H1 (cell line): ENCODE results near the gene RNF208. TPM values are rescaled to one million over a fixed set of nuclear protein-coding genes. Genes with fewer than 3 reads are reported as not detected.
A peak's percentile ranks its signal among the peaks of the same experiment; 100 is the strongest.

ENCODE experiments used
- CTCF ChIA-PET: fragments of 300-600 bp; sonication (Branson Sonifier 250); formaldehyde crosslinking; loops from one replicate; lab custom pipeline; 2021; ENCODE audit not compliant: partially characterized antibody; lab: Charles Lee
- POLR2A ChIA-PET: fragments of 300-600 bp; sonication (Branson Sonifier 250); formaldehyde crosslinking; loops from one replicate; lab custom pipeline; 2021; ENCODE audit warnings: inconsistent platforms; ENCODE audit not compliant: partially characterized antibody; lab: Charles Lee
- DNase-seq, 2 experiments: peaks; one replicate each; pipeline versions ENCODE4 v3.0.0 to v3.0.0-alpha.2; 2010 to 2022; ENCODE audit warnings: low spot score in 2 of 2, low read depth in 1 of 2, mixed read lengths in 1 of 2
- FAIRE-seq: peaks from 2 replicates; lab custom pipeline; 2011; peaks lifted over from hg19 to GRCh38; lab: Jason Lieb, UNC
- H2AFZ ChIP-seq: 2 replicates; pipeline ENCODE4 v1.8.1; 2012; ENCODE audit warnings: low read length, inconsistent platforms
- H2AK5ac ChIP-seq: 2 replicates; pipeline ENCODE4 v1.6.1; 2013; ENCODE audit warnings: low read depth, low read length
- H2BK120ac ChIP-seq: replicated peaks from 2 replicates; pipeline ENCODE3; 2013; ENCODE audit warnings: low read depth, low read length, inconsistent platforms
- H2BK12ac ChIP-seq: 2 replicates; pipeline ENCODE4 v1.6.1; 2013; ENCODE audit warnings: low read depth, low read length
- H2BK15ac ChIP-seq: 2 replicates; pipeline ENCODE4 v1.6.1; 2013; ENCODE audit warnings: low read length
- H2BK20ac ChIP-seq: 2 replicates; pipeline ENCODE4 v1.6.1; 2013; ENCODE audit warnings: low read length
- H2BK5ac ChIP-seq: 2 replicates; pipeline ENCODE4 v1.6.1; 2013; ENCODE audit warnings: low read depth, low read length
- H3K14ac ChIP-seq: 2 replicates; pipeline ENCODE4 v1.6.1; 2013; ENCODE audit warnings: inconsistent platforms; ENCODE audit not compliant: insufficient read length
- H3K18ac ChIP-seq: 2 replicates; pipeline ENCODE4 v1.6.1; 2013; ENCODE audit warnings: low read length; ENCODE audit errors: extremely low read depth
- H3K23ac ChIP-seq: 2 replicates; pipeline ENCODE4 v1.6.1; 2013; ENCODE audit warnings: inconsistent platforms; ENCODE audit not compliant: insufficient read length
- H3K23me2 ChIP-seq: 2 replicates; pipeline ENCODE4 v1.6.1; 2013; ENCODE audit warnings: low read depth, low read length
- H3K27ac ChIP-seq: 2 replicates; pipeline ENCODE4 v1.6.1; 2011; ENCODE audit warnings: low read depth, low read length, inconsistent platforms
- H3K27me3 ChIP-seq, 4 experiments: replicated peaks in 1 of 4; 1 replicate in 1 of 4; 2 replicates in 3 of 4; pipeline versions ENCODE4 v1.6.1 to v1.8.1; 2011 to 2013; ENCODE audit warnings: low read length in 3 of 4, mild to moderate bottlenecking in 3 of 4, inconsistent platforms in 2 of 4, mixed read lengths in 2 of 4, moderate library complexity in 1 of 4; ENCODE audit not compliant: control insufficient read depth in 3 of 4, insufficient read depth in 3 of 4; ENCODE audit errors: extremely low read depth in 1 of 4
- H3K36me3 ChIP-seq, 4 experiments: 2 replicates each; pipeline versions ENCODE4 v1.6.1 to v1.8.1; 2011 to 2013; ENCODE audit warnings: mild to moderate bottlenecking in 4 of 4, low read length in 3 of 4, moderate library complexity in 2 of 4, control low read depth in 1 of 4, inconsistent platforms in 1 of 4; ENCODE audit not compliant: insufficient read depth in 4 of 4, control insufficient read depth in 2 of 4
- H3K4ac ChIP-seq: replicated peaks from 2 replicates; pipeline ENCODE3; 2013; ENCODE audit warnings: low read length, low read depth, mixed read lengths, inconsistent platforms; ENCODE audit not compliant: insufficient read length
- H3K4me1 ChIP-seq, 4 experiments: replicated peaks in 1 of 4; 1 replicate in 1 of 4; 2 replicates in 3 of 4; pipeline versions ENCODE4 v1.6.1 to v1.8.1; 2011 to 2013; ENCODE audit warnings: low read length in 3 of 4, inconsistent platforms in 2 of 4, mixed read lengths in 1 of 4; ENCODE audit not compliant: insufficient read depth in 4 of 4, control insufficient read depth in 3 of 4
- H3K4me2 ChIP-seq, 2 experiments: 2 replicates each; pipeline versions ENCODE4 v1.6.1 to v1.8.1; 2011 to 2013; ENCODE audit warnings: low read depth in 2 of 2, low read length in 2 of 2, control low read depth in 1 of 2, inconsistent platforms in 1 of 2, mild to moderate bottlenecking in 1 of 2; ENCODE audit not compliant: insufficient read depth in 1 of 2
- H3K4me3 ChIP-seq, 4 experiments: fragments of 200-600, 300-600 bp in 1 of 4; sonication (generic), shearing (Covaris generic), sonication (Bioruptor Twin) in 1 of 4; 2 replicates each; pipeline versions ENCODE4 v1.5.1 to v1.8.1; 2011 to 2016; ENCODE audit warnings: low read length in 4 of 4, low read depth in 3 of 4, control low read depth in 2 of 4, inconsistent platforms in 2 of 4, mild to moderate bottlenecking in 2 of 4, mixed read lengths in 1 of 4, moderate library complexity in 1 of 4; ENCODE audit not compliant: insufficient read depth in 2 of 4; ENCODE audit errors: extremely low read depth in 1 of 4
- H3K56ac ChIP-seq: replicated peaks from 2 replicates; pipeline ENCODE3; 2013; ENCODE audit warnings: low read depth, mild to moderate bottlenecking, mixed read lengths, low read length, inconsistent platforms; ENCODE audit not compliant: insufficient read length
- H3K79me1 ChIP-seq: 2 replicates; pipeline ENCODE4 v1.6.1; 2013; ENCODE audit warnings: low read depth, low read length, control low read depth
- H3K79me2 ChIP-seq, 2 experiments: 2 replicates each; pipeline versions ENCODE4 v1.6.1 to v1.8.1; 2012 to 2013; ENCODE audit warnings: low read length in 2 of 2, mild to moderate bottlenecking in 2 of 2, inconsistent platforms in 1 of 2; ENCODE audit not compliant: insufficient read depth in 2 of 2, control insufficient read depth in 1 of 2
- H3K9ac ChIP-seq, 4 experiments: replicated peaks in 1 of 4; 1 replicate in 1 of 4; 2 replicates in 3 of 4; pipeline versions ENCODE4 v1.6.1 to v1.8.1; 2011 to 2013; ENCODE audit warnings: low read depth in 3 of 4, low read length in 3 of 4, control low read depth in 2 of 4, mild to moderate bottlenecking in 2 of 4, moderate library complexity in 2 of 4, inconsistent platforms in 1 of 4; ENCODE audit errors: extremely low read depth in 1 of 4
- H3K9me3 ChIP-seq, 2 experiments: 2 replicates each; pipeline versions ENCODE4 v1.6.1 to v1.8.1; 2012 to 2013; ENCODE audit warnings: mild to moderate bottlenecking in 2 of 2, moderate library complexity in 2 of 2, control low read depth in 1 of 2, inconsistent platforms in 1 of 2, low read depth in 1 of 2, low read length in 1 of 2, mixed read lengths in 1 of 2; ENCODE audit not compliant: insufficient read depth in 2 of 2
- H4K20me1 ChIP-seq, 2 experiments: replicated peaks in 1 of 2; 2 replicates each; pipeline versions ENCODE3 to v1.8.1; 2011 to 2013; ENCODE audit warnings: inconsistent platforms in 2 of 2, low read length in 2 of 2, mild to moderate bottlenecking in 1 of 2; ENCODE audit not compliant: insufficient read depth in 2 of 2, control insufficient read depth in 1 of 2
- H4K5ac ChIP-seq: 2 replicates; pipeline ENCODE4 v1.6.1; 2013; ENCODE audit warnings: low read length, low read depth, mixed read lengths, inconsistent platforms; ENCODE audit not compliant: insufficient read length
- H4K8ac ChIP-seq: 2 replicates; pipeline ENCODE4 v1.8.0; 2013; ENCODE audit warnings: mild to moderate bottlenecking, moderate library complexity, low read length, inconsistent platforms; ENCODE audit not compliant: insufficient read depth; ENCODE audit errors: extremely low read depth
- H4K91ac ChIP-seq: replicated peaks from 2 replicates; pipeline ENCODE3; 2013; ENCODE audit warnings: low read length, mixed read lengths, inconsistent platforms; ENCODE audit not compliant: insufficient read length
- HDAC6 ChIP-seq: IDR thresholded peaks from one replicate; pipeline ENCODE4 v1.7.1; 2012; ENCODE audit warnings: low read depth, mild to moderate bottlenecking, inconsistent platforms, low read length, moderate library complexity
- WGBS, 2 experiments: shearing (Covaris generic) in 1 of 2; methylation state at CpG; one replicate each; pipeline versions ENCODE4 v1.1.6 to v1.1.7; 2013 to 2015; ENCODE audit warnings: low lambda C conversion rate in 2 of 2, mixed read lengths in 2 of 2, inconsistent platforms in 1 of 2, low coverage in 1 of 2, missing lambda C conversion rate in 1 of 2; ENCODE audit not compliant: insufficient replicate concordance in 2 of 2, insufficient coverage in 1 of 2, insufficient read length in 1 of 2; ENCODE audit errors: extremely low coverage in 1 of 2, missing lambda C conversion rate in 1 of 2; 5-methylcytosine and 5-hydroxymethylcytosine counted together
- polyA plus RNA-seq, 7 experiments: library from polyadenylated mRNA; depleted of rRNA in 3 of 7; stranded (reverse) in 5 of 7; unstranded in 2 of 7; fragments of >200 nt in 5 of 7; fragments of 200-250 nt in 2 of 7; gene quantifications; 1 replicate in 5 of 7; 2 replicates in 1 of 7; 4 replicates in 1 of 7; pipeline versions ENCODE4 v1.2.1 to v1.2.3, GENCODE V29; 2011 to 2013; ENCODE audit warnings: missing spikeins in 2 of 7, mixed read lengths in 2 of 7
- total RNA-seq: library from RNA; stranded (reverse); fragmentation: NEBNext Ultra II Directional; extraction: Animal tissue kit (Norgen Biotek cat#: 25700); gene quantifications from 2 replicates; pipeline ENCODE4 v1.2.1, GENCODE V29; 2021

Gene RNF208
- total and polyA plus RNA-seq, 2 of the 8 experiments (the other 6 are each of a cell fraction or from before 2014, with no cell fraction given): 2.7 to 7.7 TPM

DNA sequence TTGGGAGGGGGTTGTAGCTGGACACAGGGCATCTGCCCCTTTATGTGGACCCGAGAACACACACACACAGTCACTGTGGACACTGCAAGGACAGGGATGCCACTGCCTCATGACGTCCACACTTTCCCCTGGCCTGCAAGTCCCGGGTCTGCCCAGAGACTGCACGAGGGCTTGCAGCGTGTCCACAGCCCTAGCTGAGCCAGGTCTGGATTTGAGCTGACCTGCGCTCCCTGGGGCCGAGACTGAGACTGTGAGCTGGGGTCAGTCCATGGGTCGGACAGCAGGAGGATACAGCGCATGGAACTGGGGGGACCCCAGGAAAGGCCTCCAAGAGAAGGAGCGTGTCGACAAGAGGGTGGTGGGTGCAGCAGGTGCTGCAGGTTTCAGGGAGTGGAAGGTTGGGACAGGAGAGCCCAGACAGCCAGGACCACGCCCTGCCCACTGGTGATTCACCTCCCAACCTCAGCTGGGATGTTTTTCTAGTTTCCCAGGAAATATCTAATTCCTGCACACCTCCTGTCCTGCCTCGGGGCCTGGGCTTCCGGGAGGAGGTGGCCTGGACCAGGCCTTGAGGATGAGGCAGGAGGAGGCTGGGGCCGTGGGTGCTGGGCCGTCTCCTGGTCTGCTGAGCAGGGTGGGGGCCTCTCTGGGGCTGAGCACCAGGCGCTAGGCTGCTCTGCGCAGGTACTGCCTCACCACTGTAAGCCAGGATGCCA is 4.5 kb upstream of the RNF208 start:
- no peak overlapping the region for H4K5ac ChIP-seq
- H3K79me1 ChIP-seq: no peaks in the 10 kb centered on the region
- peak overlapping the region; percentile 85 for H3K4ac ChIP-seq
- H2AFZ ChIP-seq: no peak overlapping the region
- CTCF ChIA-PET: interaction anchor here (1.0 to 20.2 kb wide), 25 partner anchors 10 to 438 kb away, joined by 3 to 204 read pairs (median 5); partner anchors contain the start of genes ANAPC2, LRRC26, NPDC1 and SAPCD2
- H4K8ac ChIP-seq: no peak overlapping the region; the same call in 1 of the 2 replicates
- peak overlapping the region; percentile 90 for H2BK5ac ChIP-seq
- H2BK120ac ChIP-seq: peak overlapping the region; percentile 33
- peak overlapping the region; percentile 46 for H3K56ac ChIP-seq
- no peaks in the 10 kb centered on the region for H3K36me3 ChIP-seq
- 0 out of 2 replicates have a peak overlapping the region, but pooled peaks have one; percentile 48 for H2BK20ac ChIP-seq
- FAIRE-seq (no peak), DNase-seq (no peak)
- peaks cover 0 to 23% (median 10%) of the 10 kb centered on the region in 4 experiments; a peak in 5 of 7 replicates for H3K4me1 ChIP-seq
- no peak overlapping the region; a peak in 1 of 7 replicates for H3K9ac ChIP-seq
- no peak overlapping the region for H3K14ac ChIP-seq
- H3K23me2 ChIP-seq: peaks cover 16% of the 10 kb centered on the region; the same call in 1 of the 2 replicates
- H4K91ac ChIP-seq: peak overlapping the region; percentile 91
- H3K23ac ChIP-seq: no peak overlapping the region
- H3K9me3 ChIP-seq: no peaks in the 10 kb centered on the region
- H3K27ac ChIP-seq: no peak overlapping the region
- no peaks in the 10 kb centered on the region for H4K20me1 ChIP-seq
- no peak overlapping the region for H3K4me2 ChIP-seq
- H2BK15ac ChIP-seq: peak overlapping the region; percentile 46; the same call in 1 of the 2 replicates
- H2AK5ac ChIP-seq: peak overlapping the region; percentile 70; the same call in 1 of the 2 replicates
- no peak for TF ChIP-seq HDAC6
- H2BK12ac ChIP-seq: peak overlapping the region; percentile 68; the same call in 1 of the 2 replicates
- WGBS, 2 experiments: 84% methylated on average over 18 of the region's 18 CpGs; no CpG with 5 or more reads in 1 of the 2 experiments
- POLR2A ChIA-PET: interaction anchor here (1.1 to 69.9 kb wide), 7 partner anchors 9 to 109 kb away, joined by 4 to 1462 read pairs (median 5); partner anchors contain the start of genes ANAPC2, NDOR1, NELFB and SSNA1
- no peaks in the 10 kb centered on the region for H3K79me2 ChIP-seq
- H3K27me3 ChIP-seq: no peaks in the 10 kb centered on the region; a peak in 2 of 7 replicates
- no peak overlapping the region for H3K4me3 ChIP-seq
- H3K18ac ChIP-seq: no peak overlapping the region
